ENCODE data around the gene EDARADD.

- no peak for TF ChIP-seq CTCF (IDR thresholded peaks at IDR 0.05)
- no peak for TF ChIP-seq POLR2A (IDR thresholded peaks at IDR 0.05)
Measured at GRCh38 chr1:236421022-236421421, 26.9 kb downstream of the EDARADD start.
